Duodenal mucosa (tissue), 2 donors: ENCODE measurements around the gene TEX19.

Experiments used
- H3K27ac ChIP-seq: one replicate; pipeline ENCODE4 v1.7.0; 2013; ENCODE audit warnings: low read depth, low read length
- H3K27me3 ChIP-seq, 2 donors: one replicate each; pipeline ENCODE4 v1.7.0; 2013; ENCODE audit warnings: low read length in 2 of 2, control low read depth in 1 of 2; ENCODE audit not compliant: insufficient read depth in 2 of 2, control insufficient read depth in 1 of 2
- H3K36me3 ChIP-seq, 2 donors: one replicate each; pipeline ENCODE4 v1.7.0; 2013; ENCODE audit warnings: low read length in 2 of 2, control low read depth in 1 of 2; ENCODE audit not compliant: insufficient read depth in 2 of 2, control insufficient read depth in 1 of 2
- H3K4me1 ChIP-seq, 2 donors: one replicate each; pipeline ENCODE4 v1.7.0; 2013; ENCODE audit warnings: low read length in 2 of 2, control low read depth in 1 of 2; ENCODE audit not compliant: insufficient read depth in 2 of 2, control insufficient read depth in 1 of 2
- H3K4me3 ChIP-seq, 2 donors: one replicate each; pipeline ENCODE4 v1.7.0; 2013; ENCODE audit warnings: low read length in 2 of 2, low read depth in 1 of 2
- H3K9ac ChIP-seq, 2 donors: one replicate each; pipeline ENCODE4 v1.7.0; 2013; ENCODE audit warnings: low read length in 2 of 2, low read depth in 1 of 2
- H3K9me3 ChIP-seq, 2 donors: one replicate each; pipeline ENCODE4 v1.7.0; 2013; ENCODE audit warnings: low read length in 2 of 2, control low read depth in 1 of 2; ENCODE audit not compliant: control insufficient read depth in 1 of 2

The TEX19 gene

GRCh38 chr17:82412535-82413520, 53.8 kb downstream of the TEX19 start:
- H3K9ac ChIP-seq = no peak overlapping the region
- H3K36me3 ChIP-seq = peaks cover 4 to 11% of the 10 kb centered on the region in 2 donors
- H3K4me1 ChIP-seq = peaks cover 4 to 9% of the 10 kb centered on the region in 2 donors
- H3K9me3 ChIP-seq = no peaks in the 10 kb centered on the region
- no peaks in the 10 kb centered on the region for H3K27me3 ChIP-seq
- H3K27ac ChIP-seq = no peak overlapping the region
- no peak overlapping the region for H3K4me3 ChIP-seq
